HCT116 (cell line): ENCODE results near the gene LRRC4B.

ENCODE experiments used
- CBX3 ChIP-seq: IDR thresholded peaks from 2 replicates; pipeline ENCODE4 v1.6.1; 2012; ENCODE audit warnings: low read depth
- CEBPB ChIP-seq: IDR thresholded peaks from 2 replicates; pipeline ENCODE4 v1.6.1; 2012; ENCODE audit warnings: low read depth
- CTCF ChIP-seq, 3 experiments: fragments of 200-600 bp in 1 of 3; sonication (generic) in 1 of 3; IDR thresholded peaks in 2 of 3; conservative IDR thresholded peaks in 1 of 3; 2 replicates each; pipeline ENCODE4 v1.5.1; 2012 to 2017; ENCODE audit warnings: low read depth in 2 of 3, low read length in 2 of 3, antibody characterized with exemption in 1 of 3, borderline replicate concordance in 1 of 3, control low read depth in 1 of 3, mild to moderate bottlenecking in 1 of 3, mixed read lengths in 1 of 3, mixed run types in 1 of 3, moderate library complexity in 1 of 3; ENCODE audit not compliant: insufficient read depth in 1 of 3
- ELF1 ChIP-seq: IDR thresholded peaks from 2 replicates; pipeline ENCODE4 v1.6.1; 2012; ENCODE audit warnings: low read depth, borderline replicate concordance
- EZH2 ChIP-seq: fragments of 200-600 bp; sonication (generic); IDR thresholded peaks from 2 replicates; pipeline ENCODE4 v1.6.1; 2017; ENCODE audit warnings: antibody characterized with exemption, mixed run types
- JUND ChIP-seq: IDR thresholded peaks from 2 replicates; pipeline ENCODE4 v1.6.1; 2012
- POLR2A ChIP-seq: IDR thresholded peaks from 2 replicates; pipeline ENCODE4 v1.7.0; 2011; ENCODE audit warnings: borderline replicate concordance; ENCODE audit not compliant: insufficient read depth, insufficient read length; ENCODE audit errors: extremely low read depth
- POLR2AphosphoS5 ChIP-seq: IDR thresholded peaks from 2 replicates; pipeline ENCODE4 v1.6.1; 2011; ENCODE audit warnings: mild to moderate bottlenecking, low read depth, low read length, moderate library complexity
- RAD21 ChIP-seq: IDR thresholded peaks from 2 replicates; pipeline ENCODE4 v1.6.1; 2012; ENCODE audit warnings: low read depth, mild to moderate bottlenecking
- SP1 ChIP-seq: IDR thresholded peaks from 2 replicates; pipeline ENCODE4 v1.6.1; 2012; ENCODE audit warnings: low read depth
- TF ChIP-seq, protein P1 (sequence below): IDR thresholded peaks from 2 replicates; pipeline ENCODE4 v1.6.1; 2012; ENCODE audit warnings: low read depth

- no peak for TF ChIP-seq EZH2
- no peak for TF ChIP-seq CTCF (IDR thresholded peaks at IDR 0.05 in 2 of 3, conservative IDR thresholded peaks at IDR 0.05 in 1 of 3; ENCODE audit: borderline replicate concordance in 1 of 3, insufficient read depth in 1 of 3, low read depth in 2 of 3, low read length in 2 of 3)
- no peak for TF ChIP-seq POLR2A
- TF ChIP-seq CEBPB, result no peak
- no peak for TF ChIP-seq POLR2AphosphoS5
- no peak for TF ChIP-seq JUND
- TF ChIP-seq ELF1, result no peak
- TF ChIP-seq CBX3, result no peak
- TF ChIP-seq, protein P1, sequence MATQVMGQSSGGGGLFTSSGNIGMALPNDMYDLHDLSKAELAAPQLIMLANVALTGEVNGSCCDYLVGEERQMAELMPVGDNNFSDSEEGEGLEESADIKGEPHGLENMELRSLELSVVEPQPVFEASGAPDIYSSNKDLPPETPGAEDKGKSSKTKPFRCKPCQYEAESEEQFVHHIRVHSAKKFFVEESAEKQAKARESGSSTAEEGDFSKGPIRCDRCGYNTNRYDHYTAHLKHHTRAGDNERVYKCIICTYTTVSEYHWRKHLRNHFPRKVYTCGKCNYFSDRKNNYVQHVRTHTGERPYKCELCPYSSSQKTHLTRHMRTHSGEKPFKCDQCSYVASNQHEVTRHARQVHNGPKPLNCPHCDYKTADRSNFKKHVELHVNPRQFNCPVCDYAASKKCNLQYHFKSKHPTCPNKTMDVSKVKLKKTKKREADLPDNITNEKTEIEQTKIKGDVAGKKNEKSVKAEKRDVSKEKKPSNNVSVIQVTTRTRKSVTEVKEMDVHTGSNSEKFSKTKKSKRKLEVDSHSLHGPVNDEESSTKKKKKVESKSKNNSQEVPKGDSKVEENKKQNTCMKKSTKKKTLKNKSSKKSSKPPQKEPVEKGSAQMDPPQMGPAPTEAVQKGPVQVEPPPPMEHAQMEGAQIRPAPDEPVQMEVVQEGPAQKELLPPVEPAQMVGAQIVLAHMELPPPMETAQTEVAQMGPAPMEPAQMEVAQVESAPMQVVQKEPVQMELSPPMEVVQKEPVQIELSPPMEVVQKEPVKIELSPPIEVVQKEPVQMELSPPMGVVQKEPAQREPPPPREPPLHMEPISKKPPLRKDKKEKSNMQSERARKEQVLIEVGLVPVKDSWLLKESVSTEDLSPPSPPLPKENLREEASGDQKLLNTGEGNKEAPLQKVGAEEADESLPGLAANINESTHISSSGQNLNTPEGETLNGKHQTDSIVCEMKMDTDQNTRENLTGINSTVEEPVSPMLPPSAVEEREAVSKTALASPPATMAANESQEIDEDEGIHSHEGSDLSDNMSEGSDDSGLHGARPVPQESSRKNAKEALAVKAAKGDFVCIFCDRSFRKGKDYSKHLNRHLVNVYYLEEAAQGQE, result no peak
- no peak for TF ChIP-seq RAD21
- no peak for TF ChIP-seq SP1
Measured at GRCh38 chr19:50522881-50523280, 45.4 kb downstream of the LRRC4B start.
